HL-60 (cell line): ENCODE measurements around the gene NOLC1.
A peak's percentile ranks its signal among the peaks of the same experiment; 100 is the strongest.

Experiments used
- DNase-seq, 2 experiments: peaks; one replicate each; pipeline ENCODE4 v3.0.0-alpha.2; 2010 to 2020; ENCODE audit warnings: low read depth in 1 of 2, low spot score in 1 of 2
- H3K27ac ChIP-seq: fragments of 250-450 bp; sonication (Bioruptor Pico); replicated peaks from 2 replicates; pipeline ENCODE4 v1.5.1; 2020; ENCODE audit warnings: mild to moderate bottlenecking, moderate library complexity
- H3K27me3 ChIP-seq: fragments of 250-450 bp; sonication (Bioruptor Pico); 2 replicates; pipeline ENCODE4 v1.5.1; 2021; ENCODE audit warnings: mild to moderate bottlenecking, moderate library complexity; ENCODE audit not compliant: insufficient read depth, poor library complexity, severe bottlenecking
- H3K4me3 ChIP-seq: replicated peaks from 2 replicates; pipeline ENCODE4 v1.5.1; 2011; ENCODE audit warnings: mild to moderate bottlenecking, control low read depth, low read length; ENCODE audit not compliant: insufficient read depth
- GABPA ChIP-seq: IDR thresholded peaks from 2 replicates; pipeline ENCODE4 v1.6.1; 2012; ENCODE audit warnings: low read depth
- POLR2AphosphoS5 ChIP-seq: IDR thresholded peaks from 2 replicates; pipeline ENCODE4 v1.6.1; 2012; ENCODE audit warnings: low read depth
- REST ChIP-seq: IDR thresholded peaks from 2 replicates; pipeline ENCODE4 v1.6.1; 2012; ENCODE audit warnings: low read depth; ENCODE audit not compliant: insufficient replicate concordance
- SPI1 ChIP-seq: IDR thresholded peaks from 2 replicates; pipeline ENCODE4 v1.6.1; 2012; ENCODE audit warnings: low read depth, mild to moderate bottlenecking, borderline replicate concordance
- TF ChIP-seq, protein P1 (sequence below): IDR thresholded peaks from one replicate; pipeline ENCODE4 v1.5.1; 2011; ENCODE audit warnings: low read length, control low read depth, inconsistent platforms; ENCODE audit not compliant: insufficient read depth

NOLC1 gene

GRCh38 chr10:102119417-102120141 lies 32.6 kb upstream of the NOLC1 start:
- DNase-seq, result peak in 1 of 2 experiments; percentile 69
- TF ChIP-seq REST (no peak), SPI1 (no peak; the same call in 1 of the 2 replicates), POLR2AphosphoS5 (no peak), GABPA (no peak)
- TF ChIP-seq, protein P1, sequence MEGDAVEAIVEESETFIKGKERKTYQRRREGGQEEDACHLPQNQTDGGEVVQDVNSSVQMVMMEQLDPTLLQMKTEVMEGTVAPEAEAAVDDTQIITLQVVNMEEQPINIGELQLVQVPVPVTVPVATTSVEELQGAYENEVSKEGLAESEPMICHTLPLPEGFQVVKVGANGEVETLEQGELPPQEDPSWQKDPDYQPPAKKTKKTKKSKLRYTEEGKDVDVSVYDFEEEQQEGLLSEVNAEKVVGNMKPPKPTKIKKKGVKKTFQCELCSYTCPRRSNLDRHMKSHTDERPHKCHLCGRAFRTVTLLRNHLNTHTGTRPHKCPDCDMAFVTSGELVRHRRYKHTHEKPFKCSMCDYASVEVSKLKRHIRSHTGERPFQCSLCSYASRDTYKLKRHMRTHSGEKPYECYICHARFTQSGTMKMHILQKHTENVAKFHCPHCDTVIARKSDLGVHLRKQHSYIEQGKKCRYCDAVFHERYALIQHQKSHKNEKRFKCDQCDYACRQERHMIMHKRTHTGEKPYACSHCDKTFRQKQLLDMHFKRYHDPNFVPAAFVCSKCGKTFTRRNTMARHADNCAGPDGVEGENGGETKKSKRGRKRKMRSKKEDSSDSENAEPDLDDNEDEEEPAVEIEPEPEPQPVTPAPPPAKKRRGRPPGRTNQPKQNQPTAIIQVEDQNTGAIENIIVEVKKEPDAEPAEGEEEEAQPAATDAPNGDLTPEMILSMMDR, result no peak
- Histone ChIP-seq H3K27ac (peak overlapping the region; percentile 88), H3K27me3 (no peaks in the 10 kb centered on the region), H3K4me3 (peak overlapping the region; percentile 84)

- TF ChIP-seq SPI1, result no peak
- TF ChIP-seq REST, result peak; percentile 26
- TF ChIP-seq POLR2AphosphoS5, result peak; percentile 61
- TF ChIP-seq, protein P1, result no peak
- peak; percentile 30; the same call in 1 of the 2 replicates for TF ChIP-seq GABPA
- peak; percentile 84 to 86 for DNase-seq
- no peaks in the 10 kb centered on the region for H3K27me3 ChIP-seq
- peak within 1 kb of the TSS; percentile 88 for H3K27ac ChIP-seq
- peak within 1 kb of the TSS; percentile 84 for H3K4me3 ChIP-seq
These were observed 31.8 kb upstream of the NOLC1 start, which contains the start of gene LDB1 for GRCh38 chr10:102120142-102120990. LDB1 (minus strand) TSS chr10:102120368; CDS start chr10:102120110, 258 bp downstream.

DNA sequence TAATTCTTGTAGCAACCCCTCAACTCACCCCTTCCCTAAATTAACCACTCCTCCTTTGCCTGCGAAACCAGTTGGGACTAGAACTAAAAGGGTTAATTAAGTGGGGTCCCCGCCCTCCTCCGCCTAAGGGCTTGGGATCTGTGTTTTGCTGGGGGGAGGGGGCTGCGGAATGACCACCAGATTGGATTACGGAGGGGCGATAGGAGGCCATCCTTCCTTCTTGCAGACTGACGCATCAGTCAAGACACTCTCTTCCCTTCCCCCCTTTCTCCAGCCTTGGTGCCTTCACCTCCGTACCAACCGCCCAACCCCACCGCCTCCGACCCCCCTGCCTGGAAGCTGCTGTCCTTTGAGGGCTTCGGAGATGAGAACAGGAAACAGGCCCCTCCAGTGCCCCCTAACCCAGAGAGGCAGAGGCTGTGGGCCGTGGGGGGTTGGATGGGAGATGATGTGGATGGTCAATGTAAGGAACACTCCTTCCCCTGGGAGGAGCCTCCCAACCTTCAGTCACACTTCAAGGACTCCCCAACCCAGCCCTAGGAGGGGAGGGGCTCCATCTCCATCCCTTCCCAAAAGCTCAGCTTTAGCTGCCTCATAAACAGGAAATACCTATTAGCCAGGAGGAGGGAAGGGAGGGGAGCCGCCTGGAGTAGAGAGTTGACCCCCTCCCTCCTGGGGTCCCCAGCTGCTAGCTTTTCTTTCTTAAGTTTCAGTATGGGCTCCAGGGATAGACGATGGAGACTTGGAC lies 31.0 kb upstream of the NOLC1 start:
- TF ChIP-seq SPI1 (no peak), REST (no peak), GABPA (no peak), POLR2AphosphoS5 (no peak)
- TF ChIP-seq, protein P1, result no peak
- DNase-seq, result no peak
- H3K27me3 ChIP-seq, result no peaks in the 10 kb centered on the region
- peak overlapping the region; percentile 84 for H3K4me3 ChIP-seq
- peak overlapping the region; percentile 88 for H3K27ac ChIP-seq
